Measurements from ENCODE around the gene LAMA2. TPM values are rescaled to one million over a fixed set of nuclear protein-coding genes. Genes with fewer than 3 reads are reported as not detected.

Gene LAMA2
- total RNA-seq, 1 experiment from 2014 or later: 0.28 TPM

GRCh38 chr6:129098061-129098553 lies 215.2 kb downstream of the LAMA2 start:
- Histone ChIP-seq H3K36me3 (ENCODE audit: control insufficient read depth, insufficient read depth, low read length) (no peaks in the 10 kb centered on the region), H3K4me1 (ENCODE audit: control insufficient read depth, insufficient read depth, low read length) (no peaks in the 10 kb centered on the region), H3K27ac (ENCODE audit: low read length) (no peak overlapping the region), H3K9me3 (ENCODE audit: control insufficient read depth, insufficient read depth, low read depth, low read length) (no peaks in the 10 kb centered on the region), H3K27me3 (ENCODE audit: control insufficient read depth, insufficient read depth, low read length) (no peaks in the 10 kb centered on the region), H3K4me3 (ENCODE audit: low read depth in 2 of 2, low read length in 2 of 2) (no peak overlapping the region)
- in situ Hi-C loops (cut with HindIII; ENCODE audit: low pct_unique_long_range_greater_than_20kb, low sequenced_read_pairs): no loop called here
- DNase-seq (ENCODE audit: low read depth, low spot score) (no peak), ATAC-seq (no peak)
- ChIA-PET CTCF (no interaction called here), POLR2A (no interaction called here)
- intact Hi-C loops (cut with micrococcal nuclease; ENCODE audit: unreplicated experiment): no loop called here
- no TSS peak for BruUV-seq (replicated peaks)
- no peak for TF ChIP-seq CTCF (IDR thresholded peaks at IDR 0.05)
- TF ChIP-seq REST (IDR thresholded peaks at IDR 0.05; ENCODE audit: insufficient read depth in 1 of 2, low read depth in 2 of 2, low read length in 1 of 2): no peak
- TF ChIP-seq POLR2AphosphoS5 (IDR thresholded peaks at IDR 0.05; ENCODE audit: low read depth, low read length): no peak
- no peak for TF ChIP-seq TCF7L2 (IDR thresholded peaks at IDR 0.05; ENCODE audit: low read depth, low read length)
- TF ChIP-seq SIN3A (IDR thresholded peaks at IDR 0.05; ENCODE audit: borderline replicate concordance, insufficient read depth, low read depth, low read length): no peak

- ATAC-seq (no peak), DNase-seq (ENCODE audit: low read depth, low spot score) (no peak)
- Histone ChIP-seq H3K36me3 (ENCODE audit: control insufficient read depth, insufficient read depth, low read length) (no peaks in the 10 kb centered on the region), H3K27me3 (ENCODE audit: control insufficient read depth, insufficient read depth, low read length) (no peaks in the 10 kb centered on the region), H3K4me1 (ENCODE audit: control insufficient read depth, insufficient read depth, low read length) (0 out of 2 replicates have a peak, but pooled peaks cover under 1% of the 10 kb centered on the region), H3K4me3 (ENCODE audit: low read depth in 2 of 2, low read length in 2 of 2) (no peak overlapping the region), H3K9me3 (ENCODE audit: control insufficient read depth, insufficient read depth, low read depth, low read length) (no peaks in the 10 kb centered on the region), H3K27ac (ENCODE audit: low read length) (no peak overlapping the region)
- intact Hi-C loops (cut with micrococcal nuclease; ENCODE audit: unreplicated experiment) (no loop called here), in situ Hi-C loops (cut with HindIII; ENCODE audit: low pct_unique_long_range_greater_than_20kb, low sequenced_read_pairs) (no loop called here)
- BruUV-seq (replicated peaks): no TSS peak
- CTCF ChIA-PET: no interaction called here
- POLR2A ChIA-PET: no interaction called here
- TF ChIP-seq SIN3A (IDR thresholded peaks at IDR 0.05; ENCODE audit: borderline replicate concordance, insufficient read depth, low read depth, low read length) (no peak), CTCF (IDR thresholded peaks at IDR 0.05) (no peak)
Observed at GRCh38 chr6:129099696-129100095, 216.8 kb downstream of the LAMA2 start.
